Naive thymus-derived CD4-positive, alpha-beta T cell (primary cell): Measurements from ENCODE around the gene CFAP57. TPM values are rescaled to one million over a fixed set of nuclear protein-coding genes. Genes with fewer than 3 reads are reported as not detected.

Experiments
- ATAC-seq: fragments of 150-1000 bp; cut with Tn5 transposase; 2 replicates; pipeline ENCODE4 v1.10.0; 2021; ENCODE audit warnings: mild to moderate bottlenecking, moderate library complexity
- CTCF ChIA-PET: fragments of 350-600 bp; sonication (Branson Sonifier 250); formaldehyde crosslinking; loops from one replicate; lab custom pipeline; 2021; ENCODE audit warnings: antibody characterized with exemption; lab: Charles Lee
- POLR2A ChIA-PET: fragments of 350-600 bp; sonication (Branson Sonifier 250); formaldehyde crosslinking; loops from one replicate; lab custom pipeline; 2021; ENCODE audit warnings: antibody characterized with exemption, inconsistent platforms; lab: Charles Lee
- DNase-seq, 9 donors: peaks; one replicate each; pipeline versions ENCODE4 v3.0.0 to v3.0.0-alpha.2; 2020 to 2022; ENCODE audit warnings: mixed read lengths in 1 of 9
- H3K27ac ChIP-seq: one replicate; pipeline ENCODE4 v1.7.0; 2013; ENCODE audit warnings: mild to moderate bottlenecking, low read depth, low read length, moderate library complexity
- H3K27me3 ChIP-seq, 2 donors: one replicate each; pipeline ENCODE4 v1.7.0; 2013; ENCODE audit warnings: low read length in 2 of 2, mild to moderate bottlenecking in 2 of 2, moderate library complexity in 2 of 2; ENCODE audit not compliant: control insufficient read depth in 2 of 2, insufficient read depth in 2 of 2
- H3K36me3 ChIP-seq, 3 experiments: 1 replicate in 2 of 3; 2 replicates in 1 of 3; pipeline ENCODE4 v1.7.0; 2013; ENCODE audit warnings: low read length in 3 of 3, mild to moderate bottlenecking in 3 of 3, moderate library complexity in 1 of 3; ENCODE audit not compliant: insufficient read depth in 3 of 3, control insufficient read depth in 2 of 3
- H3K4me1 ChIP-seq, 2 donors: one replicate each; pipeline ENCODE4 v1.7.0; 2013; ENCODE audit warnings: low read length in 2 of 2, mild to moderate bottlenecking in 2 of 2, moderate library complexity in 1 of 2; ENCODE audit not compliant: control insufficient read depth in 2 of 2, insufficient read depth in 2 of 2
- H3K4me3 ChIP-seq: 2 replicates; pipeline ENCODE4 v1.7.0; 2013; ENCODE audit warnings: mild to moderate bottlenecking, low read length
- H3K9me3 ChIP-seq, 3 experiments: 1 replicate in 2 of 3; 2 replicates in 1 of 3; pipeline ENCODE4 v1.7.0; 2013; ENCODE audit warnings: low read length in 3 of 3; ENCODE audit not compliant: control insufficient read depth in 2 of 3
- H3K27ac Mint-ChIP-seq, 9 donors: one replicate each; pipeline ENCODE4 v1.8.0; 2020 to 2022; ENCODE audit warnings: mixed read lengths in 9 of 9, mild to moderate bottlenecking in 8 of 9, moderate library complexity in 5 of 9, inconsistent platforms in 2 of 9
- H3K27me3 Mint-ChIP-seq, 5 donors: one replicate each; pipeline ENCODE4 v1.8.0; 2021 to 2022; ENCODE audit warnings: mixed read lengths in 5 of 5, mild to moderate bottlenecking in 1 of 5
- H3K36me3 Mint-ChIP-seq, 5 donors: one replicate each; pipeline ENCODE4 v1.8.0; 2020 to 2022; ENCODE audit warnings: mixed read lengths in 5 of 5, mild to moderate bottlenecking in 3 of 5, inconsistent platforms in 1 of 5
- H3K4me1 Mint-ChIP-seq, 7 donors: one replicate each; pipeline ENCODE4 v1.8.0; 2020 to 2022; ENCODE audit warnings: mixed read lengths in 7 of 7, mild to moderate bottlenecking in 3 of 7, inconsistent platforms in 1 of 7
- H3K4me3 Mint-ChIP-seq, 10 donors: one replicate each; pipeline ENCODE4 v1.8.0; 2020 to 2022; ENCODE audit warnings: mild to moderate bottlenecking in 10 of 10, mixed read lengths in 10 of 10, moderate library complexity in 6 of 10, inconsistent platforms in 2 of 10
- H3K9me3 Mint-ChIP-seq, 11 donors: one replicate each; pipeline ENCODE4 v1.8.0; 2020 to 2022; ENCODE audit warnings: mixed read lengths in 11 of 11, mild to moderate bottlenecking in 4 of 11, inconsistent platforms in 1 of 11, moderate library complexity in 1 of 11
- intact Hi-C, 2 donors: fragments of 100-400 bp; cut with micrococcal nuclease; formaldehyde crosslinking; loops; one replicate each; pipeline ENCODE4 v1.15.1; 2023
- microRNA-seq: library from miRNA; unstranded; fragments of <30 nt; microRNA quantifications from one replicate; pipeline ENCODE4 v1.2.0, GENCODE V29; 2022; ENCODE audit warnings: borderline microRNAs expressed
- polyA plus RNA-seq, 2 donors: library from polyadenylated mRNA; unstranded; fragments of 300-500 nt; fragmentation: Illumina TruSeq; gene quantifications; one replicate each; pipeline ENCODE4 v1.2.3, GENCODE V29; 2021
- total RNA-seq, 6 experiments: library from RNA in 5 of 6; stranded (reverse) in 5 of 6; gene quantifications; 1 replicate in 5 of 6; 2 replicates in 1 of 6; pipeline ENCODE4 v1.2.3 and lab custom pipeline; 2021 to 2026

The CFAP57 gene
- total and polyA plus RNA-seq, 7 experiments from 2014 or later = 0.07 TPM; not detected in 6

DNA sequence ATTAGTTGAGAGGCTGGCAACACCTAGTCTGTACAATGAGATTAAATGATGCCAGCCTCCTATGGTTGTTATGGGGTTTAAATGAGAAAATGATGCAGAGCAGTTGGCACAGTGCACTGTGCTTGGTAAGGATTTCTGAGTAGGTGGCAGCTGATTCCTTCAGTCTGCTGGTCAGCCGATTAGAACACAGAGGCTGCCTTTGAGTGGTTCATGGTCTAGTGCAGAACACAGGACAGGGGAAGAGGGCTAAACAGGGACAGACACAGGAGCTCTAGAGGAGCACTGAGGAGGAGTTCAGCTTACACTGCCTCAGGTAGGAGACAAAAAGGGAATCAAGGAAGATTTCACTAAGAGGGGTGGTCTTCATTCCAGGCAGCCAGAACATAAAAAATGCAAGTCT is 130.1 kb downstream of the CFAP57 start:
- H3K9me3 ChIP-seq = no peaks in the 10 kb centered on the region
- Mint-ChIP-seq H3K36me3 (no peaks in the 10 kb centered on the region), H3K4me1 (peaks cover 0 to 5% (median 0%) of the 10 kb centered on the region in 7 donors), H3K9me3 (no peaks in the 10 kb centered on the region), H3K27ac (no peak overlapping the region), H3K27me3 (peaks cover 0 to 4% (median 0%) of the 10 kb centered on the region in 5 donors), H3K4me3 (no peak overlapping the region)
- ATAC-seq (no peak), DNase-seq (no peak)
- no peaks in the 10 kb centered on the region for H3K36me3 ChIP-seq
- no peak overlapping the region for H3K27ac ChIP-seq
- intact Hi-C loops = no loop called here
- H3K27me3 ChIP-seq = no peaks in the 10 kb centered on the region
- H3K4me3 ChIP-seq = no peak overlapping the region
- no peaks in the 10 kb centered on the region for H3K4me1 ChIP-seq
- ChIA-PET POLR2A (no interaction called here), CTCF (no interaction called here)

DNA sequence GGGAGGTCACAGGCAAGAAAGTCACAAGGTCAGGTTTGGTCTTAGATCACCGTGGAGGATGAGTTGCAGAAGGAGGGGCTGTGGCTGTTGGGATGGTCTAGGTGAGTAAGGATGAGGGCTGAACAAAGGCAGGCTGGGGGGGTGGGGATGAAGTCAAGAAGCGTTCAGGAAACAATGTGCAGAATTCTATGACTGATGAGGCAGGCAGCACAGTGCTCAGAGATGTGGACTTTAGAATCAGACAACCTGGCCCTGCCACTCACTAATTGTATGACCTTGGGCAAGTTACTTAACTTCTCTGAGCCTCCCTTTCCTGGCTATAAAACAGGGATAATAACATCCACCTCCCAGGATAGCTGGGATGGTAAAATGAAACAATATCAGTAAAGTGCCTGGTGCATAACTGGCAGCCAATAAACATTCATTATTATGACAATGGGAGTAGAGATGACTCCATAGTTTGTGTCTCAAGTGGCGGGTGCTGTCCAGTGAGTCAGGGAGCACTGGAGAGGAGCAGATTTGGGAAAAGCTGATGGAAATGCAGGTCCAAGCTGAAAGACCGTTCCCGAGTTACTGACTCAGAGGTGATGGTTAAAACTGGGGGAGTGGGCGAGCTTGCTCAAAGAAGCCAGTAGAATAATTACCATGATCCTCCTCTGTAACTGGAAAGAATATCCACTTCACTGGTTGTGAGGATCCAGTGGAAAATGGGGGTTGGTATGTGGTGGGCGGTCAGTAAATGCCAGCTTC is 130.8 kb downstream of the CFAP57 start:
- H3K9me3 ChIP-seq = no peaks in the 10 kb centered on the region
- H3K4me1 ChIP-seq = no peaks in the 10 kb centered on the region
- ChIA-PET CTCF (interaction anchor here (0.8 kb wide), 1 partner anchor 76 kb away, joined by 3 read pairs; no protein-coding TSS in a partner anchor), POLR2A (no interaction called here)
- no peak for ATAC-seq
- H3K27ac Mint-ChIP-seq = peak overlapping the region in 1 of 9 donors; percentile 42
- no peak for DNase-seq
- no peaks in the 10 kb centered on the region for H3K9me3 Mint-ChIP-seq
- intact Hi-C loops = no loop called here
- H3K36me3 ChIP-seq = no peaks in the 10 kb centered on the region
- H3K36me3 Mint-ChIP-seq = no peaks in the 10 kb centered on the region
- H3K4me3 Mint-ChIP-seq = no peak overlapping the region
- H3K27ac ChIP-seq = no peak overlapping the region
- no peak overlapping the region for H3K4me3 ChIP-seq
- H3K4me1 Mint-ChIP-seq = peaks cover 0 to 5% (median 0%) of the 10 kb centered on the region in 7 donors
- H3K27me3 Mint-ChIP-seq = peaks cover 0 to 4% (median 0%) of the 10 kb centered on the region in 5 donors
- no peaks in the 10 kb centered on the region for H3K27me3 ChIP-seq

DNA sequence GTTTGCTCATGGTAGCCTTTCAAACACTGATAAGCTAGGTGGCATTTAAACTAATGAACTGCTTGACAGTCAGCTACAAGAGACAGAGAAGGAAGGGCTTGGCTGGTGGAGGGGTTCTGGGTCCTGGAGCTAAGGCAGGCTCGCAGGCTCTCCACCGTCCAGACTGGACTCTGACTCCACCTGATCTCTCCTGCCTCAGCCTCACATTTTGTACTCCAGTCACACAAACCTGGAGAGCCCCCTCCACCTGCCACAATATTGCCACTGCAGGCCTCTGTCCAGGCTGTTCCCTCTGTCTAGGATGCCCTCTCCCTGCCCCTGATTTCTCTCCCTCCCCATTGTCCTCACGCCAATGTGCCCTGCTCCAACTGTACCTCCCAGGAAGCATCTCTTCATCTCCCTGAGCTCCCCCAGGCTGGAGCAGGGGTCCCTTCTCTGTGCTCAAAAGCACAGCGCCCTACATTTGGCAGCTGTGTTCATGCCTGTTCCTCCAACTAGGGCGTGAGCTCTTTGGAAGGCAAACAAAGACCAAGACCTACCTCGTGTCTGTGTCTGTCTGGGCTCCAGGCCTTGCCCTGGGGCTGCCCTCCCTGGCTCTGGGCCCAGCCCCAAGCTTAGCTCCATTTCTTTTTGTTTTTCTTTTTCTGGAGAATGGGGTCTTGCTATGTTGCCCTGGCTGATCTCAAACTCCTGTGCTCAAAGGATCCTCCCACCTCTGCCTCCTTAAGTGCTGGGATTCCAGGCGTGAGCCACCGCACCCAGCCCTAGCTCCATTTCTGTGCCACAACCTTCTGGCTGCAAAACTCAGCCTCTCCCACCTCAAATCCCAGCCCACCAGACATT is 131.6 kb downstream of the CFAP57 start:
- no peaks in the 10 kb centered on the region for H3K9me3 ChIP-seq
- no peaks in the 10 kb centered on the region for H3K36me3 ChIP-seq
- no peaks in the 10 kb centered on the region for H3K27me3 ChIP-seq
- H3K27me3 Mint-ChIP-seq = peaks cover 0 to 4% (median 0%) of the 10 kb centered on the region in 5 donors
- ChIA-PET POLR2A (no interaction called here), CTCF (interaction anchor here (0.5 to 0.8 kb wide), 2 partner anchors 77 to 135 kb away, joined by 3 read pairs; no protein-coding TSS in a partner anchor)
- ATAC-seq (no peak), DNase-seq (no peak)
- H3K4me3 ChIP-seq = no peak overlapping the region
- no peak overlapping the region for H3K27ac ChIP-seq
- H3K9me3 Mint-ChIP-seq = no peaks in the 10 kb centered on the region
- no peaks in the 10 kb centered on the region for H3K4me1 ChIP-seq
- intact Hi-C loops = no loop called here
- no peak overlapping the region for H3K27ac Mint-ChIP-seq
- H3K4me3 Mint-ChIP-seq = no peak overlapping the region
- H3K4me1 Mint-ChIP-seq = peaks cover 0 to 5% (median 0%) of the 10 kb centered on the region in 7 donors
- H3K36me3 Mint-ChIP-seq = no peaks in the 10 kb centered on the region

Small RNAs within 50 kb of the gene (microRNA-seq; reads per million reads assigned to microRNA genes)
- gene MIR6733 = not detected

Other genes starting within 250 kb of the CFAP57 start
- 100 to 1,000 TPM in 1 of 5 experiments, 10 to 100 TPM in 4; 43.6 to 123 (median 73.1) TPM for gene SLC2A1, start 213.5 kb upstream of the CFAP57 start, total RNA-seq
- gene SLC2A1, start 213.5 kb upstream of the CFAP57 start, polyA plus RNA-seq = 10 to 100 TPM; 16.6 to 18.6 TPM
- gene EBNA1BP2, start within 50 bp of the CFAP57 start, total RNA-seq = 10 to 100 TPM; 17.8 to 46.1 (median 22.7) TPM
- gene EBNA1BP2, start within 50 bp of the CFAP57 start, polyA plus RNA-seq = 10 to 100 TPM; 51.9 to 56.5 TPM
- gene TMEM125, start 97.7 kb downstream of the CFAP57 start, total RNA-seq = under 1 TPM in 1 of 5 experiments, not detected in 4; 0.21 TPM
- under 1 TPM in 1 of 2 donors, not detected in 1; 0.50 TPM for gene TMEM125, start 97.7 kb downstream of the CFAP57 start, polyA plus RNA-seq
- gene C1orf210, start 113.3 kb downstream of the CFAP57 start, total RNA-seq = not detected
- not detected for gene C1orf210, start 113.3 kb downstream of the CFAP57 start, polyA plus RNA-seq
- 1 to 10 TPM in 1 of 5 experiments, under 1 TPM in 1, not detected in 3; 0.19 to 1.9 TPM for gene TIE1, start 128.7 kb downstream of the CFAP57 start, total RNA-seq
- gene TIE1, start 128.7 kb downstream of the CFAP57 start, polyA plus RNA-seq = not detected
- gene MPL, start 165.5 kb downstream of the CFAP57 start, total RNA-seq = under 1 TPM in 2 of 5 experiments, not detected in 3; 0.21 to 0.98 TPM
- not detected for gene MPL, start 165.5 kb downstream of the CFAP57 start, polyA plus RNA-seq
- gene CDC20, start 186.7 kb downstream of the CFAP57 start, total RNA-seq = 100 to 1,000 TPM in 1 of 5 experiments, 1 to 10 TPM in 1, under 1 TPM in 3; 0.38 to 101 (median 0.78) TPM
- not detected for gene CDC20, start 186.7 kb downstream of the CFAP57 start, polyA plus RNA-seq
- 10 to 100 TPM; 25.9 to 65.3 (median 32.3) TPM for gene ELOVL1, start 195.7 kb downstream of the CFAP57 start, total RNA-seq
- gene ELOVL1, start 195.7 kb downstream of the CFAP57 start, polyA plus RNA-seq = 10 to 100 TPM; 46.8 to 55.1 TPM
- 10 to 100 TPM; 14.5 to 37.8 (median 30.1) TPM for gene MED8, start 217.5 kb downstream of the CFAP57 start, total RNA-seq
- 10 to 100 TPM; 28.8 to 53.8 TPM for gene MED8, start 217.5 kb downstream of the CFAP57 start, polyA plus RNA-seq
- gene SZT2, start 217.6 kb downstream of the CFAP57 start, total RNA-seq = 100 to 1,000 TPM in 4 of 5 experiments, 10 to 100 TPM in 1; 80.5 to 153 (median 131) TPM
- 1 to 10 TPM; 4.4 to 8.9 TPM for gene SZT2, start 217.6 kb downstream of the CFAP57 start, polyA plus RNA-seq